Mucosa of gallbladder (tissue), 1 donor: ENCODE data around the gene NFIX. TPM values are rescaled to one million over a fixed set of nuclear protein-coding genes. Genes with fewer than 3 reads are reported as not detected.

ENCODE experiments used
- DNase-seq: peaks from one replicate; pipeline ENCODE4 v3.0.0-alpha.2; 2020; ENCODE audit warnings: low spot score
- total RNA-seq: library from RNA; stranded (reverse); gene quantifications from one replicate; pipeline ENCODE4 v1.2.1, GENCODE V29; 2021
- donor health status: DM: no; HTN: no; CAD: no.

NFIX gene
- total RNA-seq, 1 donor from 2014 or later: 135 TPM

DNA sequence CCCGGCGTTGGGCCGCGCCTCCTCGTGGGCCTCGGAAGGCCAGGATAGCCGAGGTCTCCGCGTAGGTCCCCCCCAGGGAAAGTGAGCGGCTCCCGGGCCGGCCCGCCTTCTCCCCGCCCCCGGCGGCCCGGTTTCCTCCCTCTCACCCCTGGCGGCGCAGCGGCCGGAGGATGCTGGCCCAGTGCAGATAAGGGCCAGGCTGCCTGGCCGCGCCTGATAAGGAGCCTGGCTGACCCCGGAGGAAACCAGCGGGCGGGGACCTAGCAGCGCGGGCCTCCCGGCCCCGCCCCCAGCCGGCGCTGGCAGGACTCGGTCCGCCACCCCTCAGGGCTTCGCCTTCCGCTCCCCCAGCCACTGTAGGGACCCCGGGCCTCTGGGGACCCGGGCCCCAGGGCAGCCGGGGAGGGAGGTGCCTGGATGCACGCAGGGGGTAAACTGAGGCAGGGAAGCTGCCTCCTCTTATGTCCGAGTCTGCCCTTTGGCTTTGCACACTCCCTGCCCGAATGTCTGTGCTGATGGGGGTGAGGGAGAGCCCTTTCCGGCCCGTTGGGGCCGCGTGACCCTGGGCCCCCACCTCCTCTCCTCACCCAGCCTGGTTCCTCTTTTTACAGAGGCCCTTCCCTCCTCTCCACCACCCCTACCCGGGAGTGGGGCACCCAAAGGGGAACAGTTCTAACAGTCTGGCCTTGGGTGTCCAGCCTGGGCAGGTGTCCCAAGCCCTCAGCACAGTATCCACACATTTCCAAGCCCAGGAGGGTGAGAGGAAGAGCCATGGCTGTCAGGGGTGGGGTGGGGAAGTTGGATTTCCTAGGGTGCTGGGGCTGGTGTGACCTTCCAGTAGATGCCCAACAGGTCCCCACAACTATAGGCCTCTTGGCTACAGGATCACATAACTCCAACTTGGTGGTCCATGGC lies 107.6 kb downstream of the NFIX start, which contains the start of gene LYL1:
TSS of gene LYL1 (minus strand) at position 193 of the 915 bp plus-strand sequence. CDS start 1,687 bp downstream, outside the sequence.
- DNase-seq: peak; percentile 61

DNA sequence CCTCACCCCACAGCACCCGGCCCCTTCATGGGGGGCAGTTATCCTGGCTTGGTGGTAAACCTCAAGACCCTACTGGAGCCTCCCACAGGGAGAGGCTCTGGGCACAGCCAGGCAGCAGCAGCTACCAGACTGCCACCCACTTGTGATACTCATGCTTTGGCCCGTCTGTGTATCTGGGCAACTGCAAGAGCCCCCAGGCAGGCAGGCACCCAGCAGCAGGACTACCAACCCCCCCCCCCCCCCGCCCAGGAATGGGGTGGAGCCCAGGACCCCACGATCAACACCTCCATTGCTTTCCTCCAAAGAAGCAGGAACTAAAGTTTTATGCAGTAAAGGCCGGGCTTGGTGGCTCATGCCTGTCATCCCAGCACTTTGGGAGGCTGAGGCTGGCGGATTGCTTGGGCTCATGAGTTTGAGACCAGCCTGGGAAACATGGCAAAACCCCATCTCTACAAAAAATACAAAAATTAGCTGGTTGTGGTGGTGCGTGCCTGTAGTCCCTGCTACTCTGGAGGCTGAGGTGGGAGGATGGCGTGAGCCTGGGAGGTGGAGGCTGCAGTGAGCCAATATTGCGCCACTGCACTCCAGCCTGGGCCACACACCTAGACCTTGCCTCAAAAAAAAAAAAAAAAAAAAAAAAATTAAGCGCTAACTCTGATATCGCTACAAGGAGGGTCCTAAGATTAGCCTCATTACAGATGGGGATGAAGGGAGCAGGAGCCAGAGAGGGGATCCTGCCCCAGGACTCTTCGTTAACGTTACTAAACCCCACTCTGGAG lies 108.5 kb downstream of the NFIX start:
- DNase-seq: no peak

DNA sequence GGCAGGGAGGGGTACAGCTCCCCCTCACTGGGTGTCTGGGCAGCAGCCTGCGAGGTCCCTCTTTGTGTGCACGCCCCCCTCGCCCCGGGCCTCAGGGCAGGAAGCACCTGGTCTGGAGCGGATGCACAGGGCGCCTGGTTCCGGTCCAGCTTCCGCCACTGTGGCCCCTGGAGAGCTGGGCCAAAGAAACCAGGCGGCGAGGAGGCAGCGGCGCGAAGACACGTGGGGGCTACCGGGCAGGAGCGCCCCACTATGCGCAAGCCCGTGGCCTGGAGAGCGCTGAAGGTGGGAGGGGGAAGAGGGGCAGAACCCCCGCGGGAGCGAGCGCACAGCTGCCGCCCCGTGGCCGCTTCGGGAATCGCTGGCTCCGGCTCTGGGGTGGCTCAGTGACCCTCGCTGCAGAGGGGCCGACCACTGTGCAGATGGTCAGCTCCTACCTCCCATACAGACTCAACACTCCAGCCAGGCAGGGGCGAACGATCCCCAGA lies 109.1 kb downstream of the NFIX start:
- peak; percentile 64 for DNase-seq

DNA sequence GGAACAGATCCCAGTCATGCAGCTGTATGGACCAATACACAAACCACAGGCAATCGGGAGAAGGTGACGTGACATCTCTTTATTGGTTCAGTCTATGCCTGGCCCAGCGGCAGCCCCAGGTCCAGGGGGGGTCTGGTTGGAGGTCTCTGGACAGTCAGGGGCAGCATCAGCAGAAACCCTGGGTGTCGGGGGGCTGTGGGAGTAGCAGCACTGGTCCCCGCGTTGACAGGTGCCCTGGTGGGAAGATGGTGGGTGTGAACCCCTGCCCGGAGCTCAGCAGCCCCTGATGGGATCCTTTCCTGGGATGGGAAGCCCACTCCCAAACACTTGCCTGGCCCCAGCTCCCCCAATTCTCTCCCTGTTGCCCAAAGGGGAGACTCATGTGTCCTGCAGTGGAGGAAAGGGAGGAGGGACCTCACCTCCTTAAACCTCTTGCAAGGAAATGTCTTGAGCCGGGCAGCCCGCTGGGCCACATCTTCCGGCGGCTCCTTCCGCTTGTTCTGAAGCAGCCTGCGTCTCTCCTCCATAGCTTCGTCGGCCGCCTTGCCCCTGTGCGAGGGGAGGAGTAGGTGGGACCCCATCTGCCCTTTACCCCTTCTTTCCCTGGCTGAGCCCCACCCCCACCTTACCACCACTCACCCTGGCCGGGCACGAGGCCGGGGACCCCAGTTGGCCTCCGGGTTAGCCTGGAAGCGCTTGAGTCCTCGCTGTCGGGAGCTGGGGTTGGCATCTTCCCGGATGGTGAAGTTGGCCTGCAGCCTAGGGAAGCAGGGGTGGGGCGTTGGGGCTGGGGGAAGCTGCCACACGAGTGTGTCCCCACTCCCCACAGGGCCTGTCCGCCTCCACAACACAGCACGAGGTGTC lies 109.8 kb downstream of the NFIX start:
- no peak for DNase-seq

DNA sequence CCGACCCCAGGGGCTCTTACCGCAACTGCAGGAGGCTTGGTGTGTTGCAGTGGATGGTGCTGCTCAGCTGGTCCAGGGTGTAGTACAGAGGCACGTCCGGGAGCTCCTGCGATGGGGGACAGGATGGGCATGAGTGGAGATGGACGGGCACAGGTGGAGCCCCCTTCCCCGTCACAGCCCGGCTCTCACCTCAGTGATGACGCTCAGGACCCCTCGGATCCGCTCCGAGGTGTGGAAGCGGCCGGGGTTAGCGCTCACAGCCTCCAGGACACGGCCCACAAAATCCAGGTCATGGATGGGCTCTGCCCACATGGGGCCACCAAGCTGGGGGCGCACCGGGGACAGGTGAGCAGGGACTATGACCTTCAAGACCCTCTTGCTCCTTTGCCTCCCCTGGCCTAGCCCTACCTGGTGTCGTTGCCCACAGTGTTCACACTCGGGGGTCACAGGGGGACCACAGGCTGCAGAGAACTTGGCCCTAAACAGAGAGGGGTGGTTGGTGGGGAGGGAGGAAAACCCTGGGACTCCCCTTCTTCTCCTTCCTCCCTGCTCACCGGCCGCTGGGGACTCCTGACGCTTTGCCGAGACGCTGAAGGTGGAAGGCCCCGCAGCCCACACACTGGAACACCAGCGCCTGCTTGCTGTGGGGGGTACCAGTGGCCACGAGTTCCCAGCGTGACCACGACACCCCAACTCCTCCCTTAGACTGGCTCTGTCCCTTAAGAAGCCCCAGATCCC lies 114.3 kb downstream of the NFIX start:
- DNase-seq: no peak

DNA sequence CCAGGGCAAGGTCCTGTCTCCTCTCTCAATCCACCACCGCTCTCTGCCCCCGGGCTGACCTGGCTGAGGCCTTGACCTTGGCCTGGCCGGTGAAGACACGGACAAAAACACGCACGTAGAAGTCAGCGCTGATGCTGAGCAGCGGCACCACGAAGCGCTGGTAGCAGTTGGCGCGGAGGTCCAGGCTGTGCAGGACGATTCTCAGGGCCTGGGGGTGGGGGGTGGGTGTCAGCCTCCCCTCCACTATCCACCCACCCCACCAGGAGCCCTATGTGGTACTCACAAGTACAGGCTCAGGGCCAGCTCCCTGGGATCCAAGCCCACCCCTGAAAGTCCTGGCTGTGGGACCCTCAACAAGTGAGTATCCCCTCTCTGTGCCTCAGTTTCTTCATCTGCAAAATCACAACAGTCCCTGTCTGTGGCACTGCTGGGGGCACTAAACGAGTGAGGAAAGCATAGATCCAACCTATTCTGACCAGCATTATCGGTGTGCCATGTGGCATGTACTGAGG lies 114.9 kb downstream of the NFIX start:
- no peak for DNase-seq

DNA sequence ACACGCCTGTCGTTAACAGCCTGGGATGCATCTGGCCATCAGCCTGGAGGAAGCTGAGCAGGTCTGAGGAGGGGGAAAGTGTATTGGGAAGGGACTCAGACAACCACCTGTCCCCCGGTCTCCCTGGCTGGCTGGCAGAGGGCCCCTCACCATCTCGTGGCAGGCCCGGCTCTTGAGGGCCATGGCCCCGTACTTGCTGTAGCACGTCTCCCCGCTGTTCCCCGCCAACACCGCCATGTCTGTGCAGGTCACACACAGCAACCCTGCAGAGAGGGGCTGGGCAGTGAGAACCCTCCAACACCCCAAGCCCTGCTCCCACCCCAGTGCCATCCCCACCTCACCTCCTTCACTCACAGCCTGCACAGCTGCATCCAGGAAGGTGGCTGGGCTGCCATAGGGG lies 117.3 kb downstream of the NFIX start:
- DNase-seq: no peak

DNA sequence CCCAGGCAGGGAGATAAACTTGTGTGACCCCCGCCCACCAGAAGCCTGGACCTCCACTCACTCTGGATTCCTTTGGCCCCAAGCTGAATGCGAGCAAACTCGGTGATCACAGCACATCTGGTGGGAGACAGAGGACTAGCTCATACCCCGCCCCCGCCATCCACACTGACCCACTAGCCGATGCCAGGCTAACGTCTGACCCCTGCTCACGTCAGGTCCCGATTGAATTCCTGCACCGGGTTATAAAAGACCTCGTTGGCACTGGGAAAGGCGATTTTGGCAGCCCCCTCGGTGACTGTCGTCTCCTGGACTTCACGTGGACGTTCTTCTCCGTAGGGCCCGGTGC lies 120.6 kb downstream of the NFIX start:
- DNase-seq: no peak

DNA sequence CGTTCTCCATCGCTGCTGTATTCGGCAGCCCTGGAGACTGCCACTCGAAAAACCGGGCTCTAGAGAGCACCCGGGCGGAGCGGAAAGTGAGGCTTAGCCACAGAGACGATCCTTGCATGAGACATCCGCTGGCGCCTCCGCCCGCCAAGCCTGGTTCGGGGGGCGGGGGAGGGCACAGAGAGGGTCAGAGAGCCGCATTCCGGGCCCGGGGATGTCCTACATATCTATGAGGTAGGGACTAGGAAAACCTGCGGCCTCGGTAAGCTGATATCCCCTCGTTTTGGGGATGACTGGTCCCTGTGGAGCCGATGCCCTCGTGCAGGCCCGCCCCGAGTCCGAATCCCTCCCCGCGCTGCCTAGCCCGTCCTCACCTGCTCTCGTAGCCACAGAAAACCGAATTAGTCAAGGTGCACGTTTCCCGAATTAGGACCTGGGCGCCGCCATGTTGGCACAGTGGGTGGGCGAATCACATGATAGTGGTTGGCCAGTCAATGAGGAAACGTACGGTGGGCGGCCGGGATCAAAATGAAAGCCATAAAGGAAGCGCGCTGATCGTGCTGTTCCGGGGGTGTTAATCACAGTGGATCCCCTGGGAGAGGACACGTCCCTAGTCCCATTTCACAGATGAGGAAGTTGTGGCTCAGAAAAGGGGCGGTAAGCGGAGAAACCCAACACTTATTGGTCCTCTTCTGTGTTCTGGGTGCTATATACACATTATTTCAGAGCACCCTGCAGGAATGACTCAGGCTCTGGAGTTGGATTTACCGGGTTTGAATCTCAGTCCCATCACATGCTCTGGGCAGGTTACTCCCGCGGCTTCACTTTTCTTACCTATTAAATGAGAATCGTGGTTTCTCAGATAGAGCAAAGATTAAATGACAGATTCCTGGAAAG lies 121.3 kb downstream of the NFIX start, which contains the start of gene TRMT1:
TSS of gene TRMT1 (minus strand) at position 459 of the 894 bp plus-strand sequence. CDS start at position 118, 341 bp downstream.
- peak; percentile 96 for DNase-seq

DNA sequence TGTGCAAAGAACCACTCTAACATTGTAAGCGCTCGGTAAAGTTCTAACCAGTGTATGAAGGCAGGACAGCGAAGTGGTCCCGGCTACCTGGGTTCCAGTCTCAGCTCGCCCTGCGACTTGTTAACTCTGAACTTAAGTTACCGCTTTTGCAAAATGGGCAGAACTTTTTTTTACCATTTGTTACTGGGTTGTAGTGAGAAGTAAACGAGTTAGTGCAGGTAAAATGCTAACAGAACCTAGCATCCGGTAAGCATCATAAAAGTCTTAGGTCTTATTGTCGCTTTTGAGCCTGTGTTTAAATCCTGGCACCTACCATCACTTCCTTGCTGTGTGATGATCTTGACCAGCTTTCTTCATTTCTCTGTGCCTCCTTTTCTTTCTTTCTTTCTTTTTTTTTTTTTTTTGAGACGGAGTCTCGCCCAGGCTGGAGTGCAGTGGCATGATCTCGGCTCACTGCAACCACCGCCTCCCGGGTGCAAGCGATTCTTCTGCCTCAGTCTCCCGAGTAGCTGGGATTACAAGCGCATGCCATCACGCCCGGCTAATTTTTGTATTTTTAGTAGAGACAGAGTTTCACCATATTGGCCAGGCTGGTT lies 122.0 kb downstream of the NFIX start:
- no peak for DNase-seq

DNA sequence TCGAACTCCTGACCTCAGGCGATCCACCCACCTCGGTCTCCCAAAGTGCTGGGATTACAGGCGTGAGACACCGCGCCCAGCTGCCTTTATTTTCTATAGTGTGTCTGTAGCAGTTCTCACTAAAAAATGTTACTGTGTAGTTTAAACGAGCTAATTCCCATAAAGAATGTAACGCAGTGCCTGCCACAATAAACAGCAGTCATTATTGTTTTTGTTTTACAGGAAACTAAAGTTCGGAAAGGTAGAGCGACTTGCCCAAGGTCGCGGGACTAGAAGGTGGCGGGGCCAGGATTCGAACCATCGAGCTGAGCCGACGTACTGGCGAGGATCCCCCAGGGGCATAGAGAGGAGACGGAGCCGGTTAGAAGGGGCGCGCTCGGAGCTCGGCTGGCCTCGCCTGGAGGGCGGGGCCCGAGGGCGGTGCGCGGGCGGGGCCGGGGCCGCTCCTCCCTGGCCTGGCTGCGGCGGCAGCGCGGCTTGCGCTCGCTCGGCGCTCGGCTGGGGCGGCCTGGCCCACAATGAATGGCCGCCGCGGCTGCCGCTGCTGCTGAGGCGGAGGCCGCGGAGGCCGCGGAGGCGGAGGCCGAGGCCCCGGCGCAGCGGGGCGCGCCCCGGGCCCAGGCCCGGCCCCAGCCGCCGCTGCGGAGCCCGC lies 122.6 kb downstream of the NFIX start, which contains the start of gene NACC1:
TSS of gene NACC1 (plus strand) at position 493 of the 652 bp plus-strand sequence. CDS start 16,944 bp downstream, outside the sequence.
- DNase-seq: peak; percentile 89

DNA sequence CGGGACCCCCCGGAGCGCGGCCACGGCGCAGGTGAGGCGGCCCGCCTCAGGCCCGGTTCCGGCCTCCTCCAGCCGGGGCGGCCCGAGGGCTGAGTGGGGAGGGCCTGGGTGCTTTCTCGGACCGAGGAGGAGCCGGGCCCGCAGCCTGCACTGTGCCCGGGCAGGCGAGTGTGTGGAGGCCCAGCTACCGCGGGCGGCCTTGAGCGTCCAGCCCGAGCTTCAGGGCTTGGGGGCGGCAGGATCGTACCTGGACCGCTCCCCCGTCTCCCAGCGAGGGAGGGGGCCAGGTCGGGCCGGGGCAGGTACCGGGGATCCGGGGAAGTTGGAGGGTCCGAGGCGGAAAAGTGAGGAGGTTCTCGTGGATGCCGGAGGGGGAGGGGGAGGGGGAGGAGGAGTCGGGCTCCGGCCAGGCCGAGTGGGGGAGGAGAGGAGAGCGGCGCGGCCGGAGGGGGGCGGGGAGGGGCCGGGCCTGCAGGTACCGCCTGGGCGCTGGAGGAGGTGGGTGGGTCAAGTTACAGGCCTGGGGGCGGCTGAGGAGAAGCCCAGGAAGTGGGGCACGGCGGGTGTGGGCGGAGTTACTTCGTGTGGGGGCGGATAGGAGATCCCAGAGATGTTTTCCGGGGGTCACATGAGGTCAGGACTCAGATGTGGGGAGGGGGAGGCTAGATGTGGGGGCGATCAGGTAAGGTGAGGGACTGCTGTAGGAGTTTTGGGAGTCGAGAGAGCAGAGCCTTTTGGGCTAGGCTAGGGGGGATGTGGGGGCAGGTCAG lies 123.3 kb downstream of the NFIX start:
- DNase-seq: no peak

DNA sequence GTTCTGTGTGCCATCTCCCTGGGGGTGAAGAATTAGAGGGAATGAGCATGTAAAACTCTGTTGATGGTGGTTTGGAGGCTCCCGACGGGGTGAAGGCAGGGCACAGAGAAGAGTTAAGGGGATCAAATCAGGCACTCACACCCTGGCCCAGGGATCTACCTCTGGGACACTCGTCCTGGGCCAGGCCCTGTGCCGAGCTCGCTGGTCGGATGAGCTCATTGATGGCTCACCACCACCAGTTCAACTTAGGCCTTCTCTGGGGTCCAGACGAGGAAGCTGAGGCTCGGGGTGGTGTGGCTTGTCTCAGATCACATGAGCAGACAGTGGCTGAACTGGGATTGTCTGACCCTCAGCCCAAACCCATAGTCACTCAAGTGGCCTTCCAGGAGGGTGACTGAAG lies 124.4 kb downstream of the NFIX start:
- DNase-seq: no peak

DNA sequence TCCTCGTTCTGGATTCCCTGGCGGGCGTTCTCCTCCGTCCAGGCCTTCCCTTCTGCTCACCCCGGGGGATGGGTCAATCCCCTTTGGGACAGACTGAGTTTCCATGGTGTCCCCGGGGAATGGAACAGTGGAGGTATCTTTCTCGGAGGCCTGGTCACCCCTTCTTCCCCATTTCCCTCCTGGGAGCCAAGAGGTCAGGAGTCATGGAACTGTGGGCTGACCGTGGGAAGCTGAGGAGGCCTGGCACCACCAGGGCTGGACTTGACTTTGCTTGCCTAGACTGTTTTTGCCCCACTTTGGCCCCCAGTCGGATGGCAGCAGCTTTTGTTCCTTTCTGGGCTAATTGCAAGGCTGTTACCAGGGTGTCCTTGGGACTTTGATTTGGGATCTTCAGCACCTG lies 124.8 kb downstream of the NFIX start:
- DNase-seq: no peak

DNA sequence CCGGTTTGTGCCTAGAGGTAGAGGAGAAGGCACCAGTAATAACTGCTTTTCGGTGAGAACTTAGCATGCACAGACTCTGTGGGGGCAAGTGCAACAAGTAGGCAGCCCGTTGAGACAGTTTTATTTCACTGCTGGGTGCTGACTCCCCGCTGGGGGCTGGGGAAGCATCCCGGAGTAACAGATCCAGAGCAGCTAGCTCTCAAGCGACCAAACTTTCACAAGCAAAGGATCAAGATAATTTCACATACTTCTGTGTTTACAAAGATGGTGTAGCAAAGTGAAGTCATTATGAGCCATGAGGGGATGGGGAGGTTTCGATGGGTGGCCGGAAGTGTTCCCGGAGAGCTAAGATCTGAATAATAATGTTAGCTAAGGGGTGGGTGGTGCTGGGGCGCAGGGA lies 125.5 kb downstream of the NFIX start:
- no peak for DNase-seq

DNA sequence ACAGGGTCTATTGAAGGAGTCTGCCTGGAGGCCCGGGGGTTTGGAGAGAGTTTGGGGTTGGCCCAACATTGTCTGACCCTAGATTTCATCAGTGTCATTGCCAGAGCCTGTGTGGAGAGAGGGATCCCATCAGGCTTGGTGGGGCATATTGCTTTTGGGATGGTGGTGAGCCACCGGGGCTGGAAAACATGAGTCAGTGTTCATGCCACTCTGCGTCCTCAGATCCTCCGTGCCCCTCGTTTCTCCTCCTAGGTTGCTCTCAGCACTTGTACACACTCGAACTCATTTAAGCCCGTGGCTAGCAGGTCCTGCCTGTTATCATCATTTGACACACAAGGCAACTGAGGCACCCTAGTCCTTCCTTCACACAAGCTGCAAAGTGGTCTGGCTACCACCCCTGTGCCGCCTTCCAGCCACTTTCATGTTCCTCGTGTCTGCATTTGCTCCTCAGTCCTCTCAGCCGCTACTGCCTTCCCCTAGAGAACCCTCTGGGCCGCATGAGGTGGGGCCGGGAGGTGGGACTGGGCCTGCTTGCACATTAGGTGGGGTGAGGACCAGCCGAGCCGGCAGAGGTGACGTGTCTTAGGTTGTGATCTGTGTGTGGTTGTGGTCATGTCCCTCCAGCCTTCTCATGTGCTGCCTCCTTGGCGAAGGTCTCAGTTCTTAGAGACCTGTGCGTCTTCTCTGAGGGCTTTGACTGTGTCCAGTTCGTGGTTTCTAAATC lies 126.4 kb downstream of the NFIX start:
- DNase-seq: no peak

DNA sequence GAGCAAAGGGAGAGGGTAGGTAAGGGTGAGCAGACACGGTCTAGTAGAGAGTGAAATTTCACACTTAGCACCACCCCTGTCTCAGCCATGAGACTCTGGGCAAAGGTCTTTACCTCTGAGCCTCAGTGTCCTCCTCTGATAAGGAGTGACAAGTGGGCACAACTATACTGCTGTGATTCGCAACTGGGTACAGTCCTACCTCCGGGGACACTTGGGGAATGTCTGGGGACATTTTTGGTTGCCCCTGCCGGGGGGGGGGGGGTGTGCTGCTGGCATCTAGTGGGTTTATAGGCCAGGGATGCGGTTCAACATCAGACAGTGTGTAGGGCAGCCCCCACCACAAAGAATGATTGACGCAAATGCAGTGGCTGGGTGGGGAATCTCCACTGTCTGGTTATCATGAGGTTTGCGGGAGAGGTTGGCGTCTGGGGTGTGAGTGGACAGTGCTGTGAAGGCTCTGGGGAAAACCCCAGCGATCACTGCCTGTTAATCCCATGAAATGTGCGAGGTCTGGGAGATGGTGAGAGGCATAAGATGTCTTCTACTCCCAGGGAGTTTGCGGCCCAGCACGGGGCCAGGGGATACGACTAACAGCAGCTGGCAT lies 127.1 kb downstream of the NFIX start:
- no peak for DNase-seq
